Hematopoietic multipotent progenitor cell treated with erythropoietin and hydrocortisone succinate and interleukin-3 and kit ligand, for 6 days (in vitro differentiated cells): ENCODE data around the gene VTCN1.

Experiments used
- DNase-seq: peaks from one replicate; pipeline ENCODE4 v3.0.0-alpha.2; 2015

The VTCN1 gene

GRCh38 chr1:117208580-117208979 lies 2.1 kb downstream of the VTCN1 start:
- no peak for DNase-seq

DNA sequence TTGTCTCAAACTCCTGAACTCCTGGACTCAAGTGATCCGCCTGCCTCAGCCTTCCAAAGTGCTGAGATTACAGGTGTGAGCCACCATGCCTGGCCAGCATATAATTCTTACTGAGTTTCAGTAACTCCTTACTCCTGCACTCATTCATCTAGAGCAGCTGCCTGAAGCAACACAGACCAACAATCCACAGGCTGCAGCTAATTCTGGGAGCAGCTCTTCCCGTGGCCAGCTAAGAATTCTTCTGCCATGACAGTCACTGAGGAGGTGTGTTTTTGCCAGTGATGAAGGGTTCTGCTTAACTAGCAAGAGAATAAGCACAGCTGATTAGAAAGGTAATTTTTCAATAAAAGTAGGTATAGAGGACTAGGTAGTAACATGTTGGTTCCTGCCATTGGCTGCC lies 5.4 kb downstream of the VTCN1 start:
- no peak for DNase-seq

DNA sequence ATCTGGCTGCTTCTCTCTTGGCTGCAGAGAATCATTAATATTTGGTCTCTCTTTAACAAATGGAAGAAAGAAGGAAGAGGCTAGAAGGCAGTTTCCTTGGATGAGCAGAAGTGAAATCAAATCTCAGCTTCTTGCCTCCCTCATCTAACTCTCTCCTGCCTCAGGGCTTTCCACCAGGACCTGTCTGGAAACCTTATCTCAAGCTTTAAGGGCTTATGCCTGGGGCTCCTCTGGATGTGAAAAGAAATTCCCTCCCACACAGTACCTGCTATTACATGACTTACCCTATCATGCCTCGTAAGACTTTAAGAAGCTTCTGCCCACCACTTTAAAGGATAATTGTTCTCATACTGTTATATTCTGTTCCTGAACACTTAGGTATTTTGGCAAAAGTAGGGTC lies 8.9 kb downstream of the VTCN1 start:
- DNase-seq: no peak

- no peak for DNase-seq
Measured at GRCh38 chr1:117198097-117198496, 12.6 kb downstream of the VTCN1 start.

DNA sequence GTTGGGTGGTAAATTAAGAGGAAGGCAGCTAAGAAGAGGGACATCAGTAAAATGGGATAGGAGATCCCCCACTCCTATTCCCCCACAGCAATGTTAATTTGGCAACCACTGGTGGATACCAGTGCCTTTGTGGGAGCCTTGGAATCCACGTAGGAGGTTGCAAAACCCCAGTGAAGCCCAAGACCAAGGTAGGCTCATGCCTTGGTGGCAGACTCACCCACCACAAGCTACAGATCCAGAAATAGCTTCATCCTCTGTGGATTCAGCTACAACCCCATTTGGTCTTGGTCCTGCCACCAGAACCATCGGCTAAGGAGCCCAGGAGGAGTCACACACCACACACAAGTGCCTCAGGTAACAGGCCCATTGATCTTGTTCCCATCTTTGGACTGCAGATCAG lies 21.0 kb downstream of the VTCN1 start:
- no peak for DNase-seq

DNA sequence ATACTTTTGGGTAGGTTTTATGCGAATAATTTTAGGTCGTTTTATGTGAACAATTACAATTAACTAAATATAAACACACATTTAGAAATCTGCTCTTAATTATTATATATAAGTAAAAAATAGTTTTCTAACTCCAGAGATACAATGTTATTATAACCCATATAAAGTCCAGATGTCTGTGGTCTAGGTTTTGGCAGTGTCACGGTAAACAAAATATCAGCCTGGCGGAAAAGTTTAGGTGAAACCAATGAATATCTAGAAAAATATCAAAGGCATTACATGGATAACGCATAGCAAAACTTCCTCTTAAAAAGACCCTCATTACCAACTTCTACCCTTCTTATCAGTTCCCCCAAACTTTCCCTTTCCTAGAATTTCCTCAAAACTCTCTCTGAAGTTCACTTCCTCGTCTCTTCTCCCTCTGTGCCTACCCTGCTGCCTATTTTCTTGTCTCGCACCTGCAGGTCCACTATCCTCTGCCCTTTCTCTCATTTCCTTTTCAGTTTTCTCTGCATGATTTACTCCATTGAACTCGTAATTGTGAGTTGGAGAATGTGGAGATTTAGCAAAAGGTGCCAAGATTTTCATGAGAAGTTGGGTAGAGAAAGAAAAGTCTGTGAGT lies 21.8 kb downstream of the VTCN1 start:
- no peak for DNase-seq

GRCh38 chr1:117188170-117188815 lies 22.4 kb downstream of the VTCN1 start:
- no peak for DNase-seq

GRCh38 chr1:117183112-117183511 lies 27.6 kb downstream of the VTCN1 start:
- DNase-seq: no peak

- DNase-seq: no peak
Measured at GRCh38 chr1:117182319-117182718, 28.4 kb downstream of the VTCN1 start.

- no peak for DNase-seq
Measured at GRCh38 chr1:117181630-117182041, 29.1 kb downstream of the VTCN1 start.

- no peak for DNase-seq
Measured at GRCh38 chr1:117180147-117180967, 30.4 kb downstream of the VTCN1 start.

DNA sequence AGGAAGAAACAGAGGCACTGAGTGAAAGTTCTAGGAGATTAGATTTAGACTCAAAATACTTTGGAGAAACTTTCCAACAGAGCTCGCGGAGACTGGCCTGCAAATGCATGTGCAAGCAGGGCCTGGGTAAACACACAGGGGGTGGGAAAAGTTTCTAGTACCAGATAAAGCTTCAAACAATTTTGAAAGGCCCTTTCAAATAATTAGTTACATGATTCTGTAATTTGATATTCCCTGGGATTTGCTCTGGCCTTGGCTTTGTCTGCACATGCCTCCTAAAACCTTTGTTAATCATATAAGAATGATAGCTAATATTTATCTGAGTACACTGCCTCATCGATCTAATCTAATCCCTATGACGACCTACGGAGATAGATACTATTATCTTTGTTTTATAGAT lies 31.3 kb downstream of the VTCN1 start:
- DNase-seq: no peak

- no peak for DNase-seq
Measured at GRCh38 chr1:117178756-117179155, 32.0 kb downstream of the VTCN1 start.

- DNase-seq: no peak
Measured at GRCh38 chr1:117177376-117177775, 33.4 kb downstream of the VTCN1 start.

DNA sequence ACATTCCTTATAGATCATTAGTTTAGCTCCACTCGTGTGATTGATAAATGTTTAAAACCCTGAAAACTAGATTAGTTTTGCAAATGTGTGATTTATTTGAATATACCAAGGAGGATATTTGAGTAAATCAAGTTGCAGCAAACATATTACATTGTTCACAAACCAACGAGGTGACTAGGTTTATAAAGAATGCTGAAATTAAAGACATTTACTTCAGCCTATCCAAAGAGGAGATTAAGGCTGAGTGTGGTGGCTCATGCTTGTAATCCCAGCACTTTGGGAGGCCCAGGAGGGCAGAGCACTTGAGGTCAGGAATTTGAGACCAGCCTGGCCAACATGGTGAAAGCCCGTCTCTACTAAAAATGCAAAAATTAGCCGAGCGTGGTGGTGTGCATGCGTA lies 34.1 kb downstream of the VTCN1 start:
- no peak for DNase-seq

GRCh38 chr1:117174851-117175250 lies 35.9 kb downstream of the VTCN1 start:
- no peak for DNase-seq

DNA sequence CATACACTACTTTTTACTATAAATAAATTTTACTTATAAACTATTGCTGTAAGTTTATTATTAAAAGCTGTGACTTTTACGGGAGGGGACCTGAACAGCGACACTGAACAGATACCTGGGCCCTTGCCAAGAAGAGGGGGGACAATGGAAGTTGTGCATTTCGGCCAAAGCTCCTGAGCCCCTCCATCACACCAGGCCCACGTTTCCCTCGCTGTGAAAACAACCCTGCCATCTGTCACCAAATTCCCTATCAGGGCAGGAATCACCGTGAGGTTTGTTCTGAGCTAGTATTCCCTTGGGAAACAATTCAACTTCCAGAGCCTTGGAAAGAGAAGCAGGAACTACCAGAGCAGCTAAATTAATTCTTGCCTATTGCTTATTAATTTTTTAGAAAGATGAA lies 37.0 kb downstream of the VTCN1 start:
- no peak for DNase-seq

- DNase-seq: no peak
Measured at GRCh38 chr1:117173006-117173405, 37.7 kb downstream of the VTCN1 start.

DNA sequence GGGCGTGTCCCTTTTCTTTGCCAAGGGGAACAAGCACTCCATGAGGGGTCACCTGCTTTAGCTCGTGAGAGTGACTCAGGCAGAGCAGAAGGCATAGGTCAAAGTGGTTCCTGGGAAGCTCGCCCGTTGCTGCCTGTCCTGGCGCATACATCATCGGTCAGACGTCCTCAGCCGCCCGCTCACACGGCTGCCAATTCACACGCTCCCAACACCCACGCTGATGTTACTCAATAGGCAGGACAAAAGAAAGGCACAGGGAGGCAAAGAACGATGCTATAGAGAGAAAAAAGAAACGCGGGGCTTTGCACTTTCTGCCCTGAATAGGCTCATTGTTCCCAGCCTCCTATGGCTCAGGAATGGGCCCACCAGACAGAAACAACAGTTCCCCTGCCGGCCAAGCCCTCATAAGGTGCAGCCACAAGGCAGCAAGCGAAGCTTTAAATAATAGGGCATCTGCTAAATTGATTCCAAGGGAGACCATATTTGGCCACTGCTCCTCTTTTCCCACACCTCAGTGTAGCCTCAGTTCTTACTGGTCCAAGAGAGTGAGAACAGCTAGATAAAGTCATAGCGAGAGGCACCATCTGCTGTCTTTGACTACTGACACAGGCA lies 38.7 kb downstream of the VTCN1 start:
- DNase-seq: no peak

- no peak for DNase-seq
Measured at GRCh38 chr1:117169871-117170596, 40.7 kb downstream of the VTCN1 start.

- DNase-seq: no peak
Measured at GRCh38 chr1:117167402-117167801, 43.3 kb downstream of the VTCN1 start.

GRCh38 chr1:117166076-117166475 lies 44.7 kb downstream of the VTCN1 start:
- no peak for DNase-seq

- no peak for DNase-seq
Measured at GRCh38 chr1:117164209-117164608, 46.5 kb downstream of the VTCN1 start.
